ENCODE measurements around the gene R3HDM1. TPM values are rescaled to one million over a fixed set of nuclear protein-coding genes. Genes with fewer than 3 reads are reported as not detected.

Gene R3HDM1
- total RNA-seq, 1 donor from 2014 or later = 17.8 TPM

GRCh38 chr2:135657806-135658582 lies 126.7 kb downstream of the R3HDM1 start:
- Histone ChIP-seq H3K36me3 (peaks cover 58% of the 10 kb centered on the region), H3K9me3 (replicated peaks) (no peaks in the 10 kb centered on the region), H3K4me1 (no peaks in the 10 kb centered on the region), H3K27ac (replicated peaks) (no peak overlapping the region), H3K4me3 (no peak overlapping the region), H3K27me3 (ENCODE audit: low read depth) (no peaks in the 10 kb centered on the region)
- no peak for DNase-seq
- no peak for TF ChIP-seq CTCF (IDR thresholded peaks at IDR 0.05; ENCODE audit: borderline replicate concordance)
- intact Hi-C loops (cut with micrococcal nuclease) = no loop called here

GRCh38 chr2:135662088-135662487 lies 130.8 kb downstream of the R3HDM1 start:
- DNase-seq = no peak
- intact Hi-C loops (cut with micrococcal nuclease) = no loop called here
- no peak for TF ChIP-seq CTCF (IDR thresholded peaks at IDR 0.05; ENCODE audit: borderline replicate concordance)
- H3K36me3 ChIP-seq = peaks cover 45% of the 10 kb centered on the region
- H3K4me3 ChIP-seq = no peak overlapping the region
- no peak overlapping the region for H3K27ac ChIP-seq (replicated peaks)
- peaks cover 6% of the 10 kb centered on the region for H3K4me1 ChIP-seq
- no peaks in the 10 kb centered on the region for H3K9me3 ChIP-seq (replicated peaks)
- no peaks in the 10 kb centered on the region for H3K27me3 ChIP-seq (ENCODE audit: low read depth)

- Histone ChIP-seq H3K36me3 (peaks cover 38% of the 10 kb centered on the region), H3K27me3 (ENCODE audit: low read depth) (no peaks in the 10 kb centered on the region), H3K27ac (replicated peaks) (no peak overlapping the region), H3K4me3 (no peak overlapping the region), H3K9me3 (replicated peaks) (no peaks in the 10 kb centered on the region), H3K4me1 (peaks cover 13% of the 10 kb centered on the region)
- intact Hi-C loops (cut with micrococcal nuclease) = no loop called here
- TF ChIP-seq CTCF (IDR thresholded peaks at IDR 0.05; ENCODE audit: borderline replicate concordance) = no peak
- no peak for DNase-seq
Observed at GRCh38 chr2:135663148-135663700, 131.9 kb downstream of the R3HDM1 start.

GRCh38 chr2:135664623-135665068 lies 133.4 kb downstream of the R3HDM1 start:
- TF ChIP-seq CTCF (IDR thresholded peaks at IDR 0.05; ENCODE audit: borderline replicate concordance) = no peak
- peaks cover 29% of the 10 kb centered on the region for H3K36me3 ChIP-seq
- H3K9me3 ChIP-seq (replicated peaks) = no peaks in the 10 kb centered on the region
- H3K27ac ChIP-seq (replicated peaks) = no peak overlapping the region
- intact Hi-C loops (cut with micrococcal nuclease) = no loop called here
- H3K4me3 ChIP-seq = no peak overlapping the region
- H3K27me3 ChIP-seq (ENCODE audit: low read depth) = no peaks in the 10 kb centered on the region
- peaks cover 13% of the 10 kb centered on the region for H3K4me1 ChIP-seq
- DNase-seq = no peak

GRCh38 chr2:135667045-135667444 lies 135.8 kb downstream of the R3HDM1 start:
- Histone ChIP-seq H3K27me3 (ENCODE audit: low read depth) (no peaks in the 10 kb centered on the region), H3K4me1 (peaks cover 13% of the 10 kb centered on the region), H3K4me3 (no peak overlapping the region), H3K9me3 (replicated peaks) (no peaks in the 10 kb centered on the region), H3K27ac (replicated peaks) (no peak overlapping the region), H3K36me3 (peaks cover 24% of the 10 kb centered on the region)
- no peak for TF ChIP-seq CTCF (IDR thresholded peaks at IDR 0.05; ENCODE audit: borderline replicate concordance)
- intact Hi-C loops (cut with micrococcal nuclease) = no loop called here
- DNase-seq = no peak

Data from left ventricle myocardium inferior (tissue), 1 donor.